Activated T-cell treated with anti-CD3 and anti-CD28 coated beads, Interleukin-2, amount 50 U/mL, for 1 hour (primary cell): ENCODE data around the gene PCBP3.

ENCODE experiments used
- DNase-seq: peaks from one replicate; pipeline ENCODE4 v3.0.0-alpha.2; 2020

The PCBP3 gene

GRCh38 chr21:45867671-45868081 is 224.2 kb downstream of the PCBP3 start:
- DNase-seq, result peak; percentile 12

- DNase-seq, result peak; percentile 13
Observed at GRCh38 chr21:45868086-45868485, 224.6 kb downstream of the PCBP3 start.

- DNase-seq, result peak; percentile 8
Observed at GRCh38 chr21:45868488-45868887, 225.0 kb downstream of the PCBP3 start.

- peak; percentile 12 for DNase-seq
Observed at GRCh38 chr21:45869121-45870007, 225.8 kb downstream of the PCBP3 start.

GRCh38 chr21:45870421-45870820 is 226.9 kb downstream of the PCBP3 start:
- peak; percentile 10 for DNase-seq

- peak; percentile 11 for DNase-seq
Observed at GRCh38 chr21:45870851-45871615, 227.5 kb downstream of the PCBP3 start.

- DNase-seq, result no peak
Observed at GRCh38 chr21:45871616-45872236, 228.2 kb downstream of the PCBP3 start.

GRCh38 chr21:45872471-45872870 is 228.9 kb downstream of the PCBP3 start:
- no peak for DNase-seq

GRCh38 chr21:45872902-45873301 is 229.4 kb downstream of the PCBP3 start:
- no peak for DNase-seq

- DNase-seq, result no peak
Observed at GRCh38 chr21:45873418-45873817, 229.9 kb downstream of the PCBP3 start.

GRCh38 chr21:45873866-45874265 is 230.3 kb downstream of the PCBP3 start:
- no peak for DNase-seq

GRCh38 chr21:45874716-45875415 is 231.3 kb downstream of the PCBP3 start:
- no peak for DNase-seq

GRCh38 chr21:45875416-45875760 is 231.9 kb downstream of the PCBP3 start:
- DNase-seq, result no peak

GRCh38 chr21:45875881-45876280 is 232.4 kb downstream of the PCBP3 start:
- DNase-seq, result no peak

- no peak for DNase-seq
Observed at GRCh38 chr21:45876381-45877170, 233.1 kb downstream of the PCBP3 start.

- DNase-seq, result no peak
Observed at GRCh38 chr21:45877171-45877438, 233.6 kb downstream of the PCBP3 start.

- no peak for DNase-seq
Observed at GRCh38 chr21:45877821-45878469, 234.4 kb downstream of the PCBP3 start.

GRCh38 chr21:45880097-45881068 is 236.9 kb downstream of the PCBP3 start:
- peak; percentile 69 for DNase-seq

GRCh38 chr21:45882645-45883044 is 239.1 kb downstream of the PCBP3 start:
- DNase-seq, result no peak

- no peak for DNase-seq
Observed at GRCh38 chr21:45883090-45883489, 239.6 kb downstream of the PCBP3 start.

GRCh38 chr21:45885597-45885929 is 242.0 kb downstream of the PCBP3 start:
- no peak for DNase-seq
